A549 treated with ZK216348 at 1 μM for 4 hours (cell line): ENCODE measurements around the gene PLEKHG7. TPM values are rescaled to one million over a fixed set of nuclear protein-coding genes. Genes with fewer than 3 reads are reported as not detected.

Experiments
- total RNA-seq: library from RNA; stranded (reverse); fragments of 200-300 nt; extraction: Qiagen RNA extraction; gene quantifications from 5 replicates; pipeline ENCODE4 v1.2.3, GENCODE V29; 2022; ENCODE audit warnings: low read depth

PLEKHG7 gene, protein sequence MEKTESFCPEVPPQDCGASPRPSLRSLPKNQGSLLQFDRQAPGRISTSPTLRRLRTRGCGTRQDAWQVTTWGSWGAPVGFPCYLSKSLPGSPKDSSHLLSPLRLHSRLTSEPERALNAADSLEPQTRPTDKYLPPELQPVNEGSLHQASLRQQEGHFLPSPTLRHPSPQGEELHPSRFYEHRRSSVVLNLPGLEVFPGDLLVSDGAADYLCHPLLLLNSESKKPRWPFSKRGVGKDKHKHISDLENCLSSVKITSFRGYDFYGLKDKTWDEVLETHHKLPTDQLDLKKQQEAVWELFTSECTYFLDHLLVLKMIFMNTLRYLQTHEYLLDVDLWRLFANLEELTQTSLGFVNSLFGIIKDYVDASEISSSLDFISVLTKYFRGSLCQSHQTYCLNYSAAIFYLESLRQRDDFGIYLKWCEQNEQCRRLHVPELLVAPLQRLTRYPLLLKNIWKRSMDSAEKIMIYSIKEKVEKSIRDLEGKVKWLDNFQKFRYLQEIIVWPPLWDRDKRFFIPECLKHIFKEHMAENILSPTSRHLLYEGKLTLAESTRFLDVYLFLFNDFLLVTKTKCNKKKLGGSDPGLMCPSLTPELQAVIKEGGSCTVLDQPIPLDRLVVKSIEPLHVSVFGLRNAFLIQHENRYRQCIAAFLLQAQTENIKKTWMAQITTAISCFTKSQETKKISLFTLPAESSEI
- not detected in 5 replicates for total RNA-seq

DNA sequence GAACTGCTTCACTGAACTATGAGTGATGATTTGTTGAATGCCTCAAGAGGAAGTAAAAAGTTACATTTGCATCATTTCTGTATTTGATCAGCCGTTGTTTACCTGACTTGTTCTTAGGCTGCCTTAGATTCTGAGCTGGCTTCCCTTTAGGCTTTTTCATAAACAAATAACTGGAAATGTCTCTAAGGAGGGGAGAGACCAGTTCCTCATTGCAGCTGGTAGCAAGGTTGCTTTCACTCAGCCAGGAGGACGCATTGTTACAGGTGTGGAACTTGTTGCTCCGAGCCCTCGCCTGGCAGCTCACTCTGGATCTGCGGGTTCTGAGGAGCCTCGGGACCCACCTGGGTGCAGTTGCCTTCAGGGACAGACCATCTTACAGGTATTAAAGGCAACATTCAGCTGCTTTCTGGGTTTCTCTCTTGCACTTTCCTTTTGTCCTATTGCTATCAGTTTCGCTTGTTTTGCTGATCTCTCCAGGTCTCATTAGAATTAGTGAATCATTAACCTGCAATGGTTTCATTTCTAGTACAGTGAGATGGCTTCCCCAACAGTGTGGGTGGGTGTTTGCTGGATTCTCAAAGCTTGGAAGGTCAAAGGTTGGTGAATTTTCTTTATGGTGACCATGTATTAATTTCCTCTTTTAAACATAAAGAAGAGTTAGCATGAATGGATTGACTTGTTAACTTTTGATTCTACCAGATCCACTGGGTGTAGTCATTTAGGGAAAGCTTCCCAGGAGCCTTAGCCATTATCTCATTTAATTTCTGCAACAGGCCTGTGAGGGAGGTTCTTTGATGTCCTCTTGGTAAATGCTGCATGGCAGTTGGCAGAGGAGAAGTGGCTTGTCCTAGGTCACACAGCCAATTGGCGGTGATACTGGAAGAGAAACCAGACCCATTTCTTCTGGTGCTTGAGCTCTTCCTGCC is at the start of gene PLEKHG7:
PLEKHG7 (plus strand) TSS at position 236 of the 926 bp plus-strand sequence. CDS start 3,643 bp downstream, outside the sequence.

Other genes with a start within 250 kb of the PLEKHG7 start
- gene EEA1, start 226.3 kb downstream of the PLEKHG7 start, total RNA-seq, result 2.6 to 9.1 TPM (median 6.7 TPM) in 5 replicates